CD4-positive, alpha-beta T cell (primary cell): ENCODE results near the gene CDHR3. TPM values are rescaled to one million over a fixed set of nuclear protein-coding genes. Genes with fewer than 3 reads are reported as not detected.
"Not testable (repeated sequence)": the region's sequence is repeated elsewhere in the genome, so short reads cannot be mapped to it uniquely, and the experiment has no call there.

Source experiments
- ATAC-seq: fragments of 200-7000 bp; cut with Tn5 transposase; one replicate; pipeline ENCODE4 v1.10.0; 2022; ENCODE audit warnings: mild to moderate bottlenecking; ENCODE audit not compliant: poor library complexity
- CTCF ChIA-PET: fragments of 350-600 bp; sonication (Branson Sonifier 250); formaldehyde crosslinking; loops from one replicate; lab custom pipeline; 2021; ENCODE audit warnings: antibody characterized with exemption, inconsistent platforms; lab: Charles Lee
- POLR2A ChIA-PET: fragments of 350-600 bp; sonication (Branson Sonifier 250); formaldehyde crosslinking; loops from one replicate; lab custom pipeline; 2021; ENCODE audit warnings: antibody characterized with exemption, inconsistent platforms; lab: Charles Lee
- DNase-seq, 14 experiments: peaks; one replicate each; pipeline ENCODE4 v3.0.0-alpha.2; 2013 to 2020; ENCODE audit warnings: mixed read lengths in 2 of 14
- H3K27ac ChIP-seq, 2 donors: one replicate each; pipeline versions ENCODE4 v1.5.1 to v1.7.0; 2013; ENCODE audit warnings: low read length in 2 of 2, low read depth in 1 of 2, mild to moderate bottlenecking in 1 of 2
- H3K27me3 ChIP-seq, 2 experiments: 1 replicate in 1 of 2; 2 replicates in 1 of 2; pipeline versions ENCODE4 v1.6.1 to v1.7.0; 2013; ENCODE audit warnings: low read length in 2 of 2, control low read depth in 1 of 2, mild to moderate bottlenecking in 1 of 2, moderate library complexity in 1 of 2; ENCODE audit not compliant: insufficient read depth in 2 of 2, control insufficient read depth in 1 of 2
- H3K36me3 ChIP-seq: one replicate; pipeline ENCODE4 v1.6.1; 2013; ENCODE audit warnings: low read length, control low read depth; ENCODE audit not compliant: insufficient read depth
- H3K4me1 ChIP-seq: one replicate; pipeline ENCODE4 v1.6.1; 2013; ENCODE audit warnings: low read length, control low read depth; ENCODE audit not compliant: insufficient read depth
- H3K4me3 ChIP-seq: one replicate; pipeline ENCODE4 v1.5.1; 2013; ENCODE audit warnings: mild to moderate bottlenecking, low read length, moderate library complexity
- H3K9me3 ChIP-seq, 2 experiments: 1 replicate in 1 of 2; 2 replicates in 1 of 2; pipeline versions ENCODE4 v1.6.1 to v1.7.0; 2013; ENCODE audit warnings: low read length in 2 of 2, mild to moderate bottlenecking in 2 of 2, control low read depth in 1 of 2, moderate library complexity in 1 of 2; ENCODE audit not compliant: control insufficient read depth in 1 of 2, insufficient read depth in 1 of 2
- H3K27ac Mint-ChIP-seq: one replicate; pipeline ENCODE4 v1.8.0; 2020; ENCODE audit warnings: mixed read lengths
- H3K27me3 Mint-ChIP-seq: one replicate; pipeline ENCODE4 v1.8.0; 2021; ENCODE audit warnings: mixed read lengths
- H3K36me3 Mint-ChIP-seq: one replicate; pipeline ENCODE4 v1.8.0; 2021; ENCODE audit warnings: low read depth, mixed read lengths
- H3K4me1 Mint-ChIP-seq: one replicate; pipeline ENCODE4 v1.8.0; 2021; ENCODE audit warnings: low read depth, mixed read lengths
- H3K4me3 Mint-ChIP-seq: one replicate; pipeline ENCODE4 v1.8.0; 2020; ENCODE audit warnings: mild to moderate bottlenecking, mixed read lengths
- H3K9me3 Mint-ChIP-seq: one replicate; pipeline ENCODE4 v1.8.0; 2020; ENCODE audit warnings: mixed read lengths
- intact Hi-C, 2 experiments: fragments of 100-400 bp; cut with DNase I in 1 of 2; cut with micrococcal nuclease in 1 of 2; formaldehyde crosslinking; loops; one replicate each; pipeline versions ENCODE4 v1.15.1 to v1.9.0; 2023 to 2025; cut with DNase I, micrococcal nuclease
- total RNA-seq, 174 experiments: library from RNA in 2 of 174; stranded (reverse) in 2 of 174; gene quantifications; one replicate each; pipeline ENCODE4 v1.2.3 and lab custom pipeline; 2021 to 2026
- TF ChIP-seq, protein P1 (sequence below): fragments of 200-600 bp; IDR thresholded peaks from one replicate; pipeline ENCODE4 v1.8.0; 2022; ENCODE audit warnings: antibody characterized with exemption, mild to moderate bottlenecking

CDHR3 gene
- total RNA-seq, 2 experiments from 2014 or later = 10.3 to 12.2 TPM

DNA sequence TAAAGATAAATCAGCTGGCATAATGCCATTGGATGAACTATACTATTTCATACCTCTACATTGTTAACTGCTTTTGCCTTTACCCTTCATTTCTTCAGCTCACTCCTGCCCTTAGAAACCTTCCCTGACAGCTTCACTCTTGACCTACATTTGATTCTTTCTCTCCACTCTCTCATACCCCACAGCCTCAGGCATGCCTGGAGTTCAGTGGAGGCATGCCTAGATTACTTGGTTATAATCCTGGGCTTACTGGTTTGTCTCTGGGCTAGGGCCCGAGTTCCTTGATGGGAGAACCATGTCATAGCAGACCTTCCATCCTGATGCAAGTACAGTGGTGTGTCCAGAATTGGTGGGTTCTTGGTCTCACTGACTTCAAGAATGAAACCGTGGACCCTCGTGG lies 8.4 kb upstream of the CDHR3 start:
- intact Hi-C loops = no loop called here
- CTCF ChIA-PET = no interaction called here

GRCh38 chr7:105955651-105956466 lies 7.2 kb upstream of the CDHR3 start:
- POLR2A ChIA-PET = interaction anchor here (0.6 kb wide), 1 partner anchor 1378 kb away, joined by 4 read pairs; no protein-coding TSS in a partner anchor
- H3K9me3 Mint-ChIP-seq, H3K36me3 ChIP-seq, CTCF ChIA-PET, ATAC-seq, H3K4me1 ChIP-seq, H3K36me3 Mint-ChIP-seq, H3K4me3 ChIP-seq, intact Hi-C loops, H3K4me3 Mint-ChIP-seq, DNase-seq, H3K27me3 Mint-ChIP-seq, H3K27me3 ChIP-seq, H3K27ac ChIP-seq, H3K4me1 Mint-ChIP-seq, H3K27ac Mint-ChIP-seq: not testable (repeated sequence)
- peaks cover 10 to 12% of the 10 kb centered on the region in 2 experiments for H3K9me3 ChIP-seq

More for the DNA sequence above, 8.4 kb upstream of the CDHR3 start:
- H3K27ac ChIP-seq = no peak overlapping the region
- Mint-ChIP-seq H3K36me3 (peaks cover 8% of the 10 kb centered on the region), H3K9me3 (peaks cover 4% of the 10 kb centered on the region), H3K27ac (no peak overlapping the region), H3K27me3 (no peaks in the 10 kb centered on the region), H3K4me1 (no peaks in the 10 kb centered on the region), H3K4me3 (no peak overlapping the region)
- POLR2A ChIA-PET = interaction anchor here (0.6 kb wide), 1 partner anchor 1379 kb away, joined by 4 read pairs; no protein-coding TSS in a partner anchor
- ATAC-seq (no peak), DNase-seq (no peak)
- no peak overlapping the region for H3K4me3 ChIP-seq
- H3K27me3 ChIP-seq = no peaks in the 10 kb centered on the region
- no peaks in the 10 kb centered on the region for H3K36me3 ChIP-seq
- H3K9me3 ChIP-seq = peaks cover 10 to 12% of the 10 kb centered on the region in 2 experiments
- TF ChIP-seq, protein P1, sequence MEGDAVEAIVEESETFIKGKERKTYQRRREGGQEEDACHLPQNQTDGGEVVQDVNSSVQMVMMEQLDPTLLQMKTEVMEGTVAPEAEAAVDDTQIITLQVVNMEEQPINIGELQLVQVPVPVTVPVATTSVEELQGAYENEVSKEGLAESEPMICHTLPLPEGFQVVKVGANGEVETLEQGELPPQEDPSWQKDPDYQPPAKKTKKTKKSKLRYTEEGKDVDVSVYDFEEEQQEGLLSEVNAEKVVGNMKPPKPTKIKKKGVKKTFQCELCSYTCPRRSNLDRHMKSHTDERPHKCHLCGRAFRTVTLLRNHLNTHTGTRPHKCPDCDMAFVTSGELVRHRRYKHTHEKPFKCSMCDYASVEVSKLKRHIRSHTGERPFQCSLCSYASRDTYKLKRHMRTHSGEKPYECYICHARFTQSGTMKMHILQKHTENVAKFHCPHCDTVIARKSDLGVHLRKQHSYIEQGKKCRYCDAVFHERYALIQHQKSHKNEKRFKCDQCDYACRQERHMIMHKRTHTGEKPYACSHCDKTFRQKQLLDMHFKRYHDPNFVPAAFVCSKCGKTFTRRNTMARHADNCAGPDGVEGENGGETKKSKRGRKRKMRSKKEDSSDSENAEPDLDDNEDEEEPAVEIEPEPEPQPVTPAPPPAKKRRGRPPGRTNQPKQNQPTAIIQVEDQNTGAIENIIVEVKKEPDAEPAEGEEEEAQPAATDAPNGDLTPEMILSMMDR = no peak
- no peaks in the 10 kb centered on the region for H3K4me1 ChIP-seq

DNA sequence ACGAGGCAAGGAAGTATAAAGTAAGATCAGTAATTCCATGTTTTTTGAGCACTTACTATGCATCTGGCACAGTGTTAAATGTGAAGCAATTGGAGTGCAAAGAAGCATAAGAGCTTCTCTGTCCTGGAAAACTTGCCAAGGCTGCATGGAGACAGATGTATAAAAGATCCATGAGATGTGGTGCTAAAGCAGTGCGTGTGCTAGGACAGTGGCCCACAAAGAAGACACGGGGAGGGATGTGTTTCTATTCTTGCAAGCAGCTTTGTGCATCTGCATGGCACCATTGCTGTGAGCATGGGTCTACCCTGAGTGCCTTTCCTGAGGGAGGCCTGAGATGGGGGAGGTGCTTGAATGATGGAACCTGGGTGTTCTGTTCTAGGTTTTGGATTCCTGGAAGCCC lies 5.1 kb upstream of the CDHR3 start:
- H3K27ac ChIP-seq = no peak overlapping the region
- H3K27me3 ChIP-seq = no peaks in the 10 kb centered on the region
- Mint-ChIP-seq H3K9me3 (no peaks in the 10 kb centered on the region), H3K27ac (no peak overlapping the region), H3K36me3 (no peaks in the 10 kb centered on the region), H3K4me3 (no peak overlapping the region), H3K27me3 (no peaks in the 10 kb centered on the region), H3K4me1 (no peaks in the 10 kb centered on the region)
- H3K9me3 ChIP-seq = peaks cover 0 to 5% of the 10 kb centered on the region in 2 experiments
- ChIA-PET CTCF (no interaction called here), POLR2A (no interaction called here)
- DNase-seq (no peak), ATAC-seq (no peak)
- H3K4me3 ChIP-seq = no peak overlapping the region
- intact Hi-C loops = no loop called here
- TF ChIP-seq, protein P1 = no peak
- H3K36me3 ChIP-seq = no peaks in the 10 kb centered on the region
- H3K4me1 ChIP-seq = no peaks in the 10 kb centered on the region
